ENCODE measurements around the gene METTL17. TPM values are rescaled to one million over a fixed set of nuclear protein-coding genes. Genes with fewer than 3 reads are reported as not detected.
A peak's percentile ranks its signal among the peaks of the same experiment; 100 is the strongest.

Gene METTL17
- total RNA-seq, 1 experiment from 2014 or later: 76.7 TPM

- peak; percentile 69 for TF ChIP-seq CTCF (IDR thresholded peaks at IDR 0.05; ENCODE audit: unreplicated experiment)
- H3K4me3 Mint-ChIP-seq (ENCODE audit: low read depth, unreplicated experiment): peak overlapping the region; percentile 85
Measured at GRCh38 chr14:20970983-20971704, 18.6 kb upstream of the METTL17 start.

GRCh38 chr14:20971705-20972021 is 18.1 kb upstream of the METTL17 start:
- Mint-ChIP-seq H3K36me3 (ENCODE audit: insufficient read depth, unreplicated experiment) (peaks cover 10% of the 10 kb centered on the region), H3K27me3 (ENCODE audit: unreplicated experiment) (peaks cover 28% of the 10 kb centered on the region), H3K4me1 (ENCODE audit: low read depth, unreplicated experiment) (peaks cover 17% of the 10 kb centered on the region), H3K27ac (ENCODE audit: unreplicated experiment) (peak overlapping the region; percentile 39), H3K4me3 (ENCODE audit: low read depth, unreplicated experiment) (peak overlapping the region; percentile 85), H3K9me3 (ENCODE audit: low read depth, unreplicated experiment) (no peaks in the 10 kb centered on the region)
- no TSS peak for BruUV-seq (replicated peaks)
- intact Hi-C loops (cut with micrococcal nuclease; ENCODE audit: unreplicated experiment): loop anchor here (1.0 to 5.0 kb wide), 2 partner anchors 114 to 274 kb away; no protein-coding TSS in a partner anchor
- DNase-seq: no peak
- CTCF ChIA-PET: interaction anchor here (0.6 to 3.0 kb wide), 10 partner anchors 9 to 290 kb away, joined by 3 to 33 read pairs (median 6); partner anchors contain the start of gene SLC39A2
- TF ChIP-seq CTCF (IDR thresholded peaks at IDR 0.05; ENCODE audit: unreplicated experiment): no peak

More at GRCh38 chr14:20970983-20971704, 18.6 kb upstream of the METTL17 start:
- no TSS peak for BruUV-seq (replicated peaks)
- CTCF ChIA-PET: interaction anchor here (0.5 to 3.0 kb wide), 18 partner anchors 8 to 323 kb away, joined by 3 to 33 read pairs (median 4); partner anchors contain the start of gene SLC39A2
- peaks cover 17% of the 10 kb centered on the region for H3K4me1 Mint-ChIP-seq (ENCODE audit: low read depth, unreplicated experiment)
- no peaks in the 10 kb centered on the region for H3K9me3 Mint-ChIP-seq (ENCODE audit: low read depth, unreplicated experiment)
- peaks cover 28% of the 10 kb centered on the region for H3K27me3 Mint-ChIP-seq (ENCODE audit: unreplicated experiment)
- intact Hi-C loops (cut with micrococcal nuclease; ENCODE audit: unreplicated experiment): loop anchor here (1.0 to 5.0 kb wide), 2 partner anchors 114 to 274 kb away; no protein-coding TSS in a partner anchor
- H3K36me3 Mint-ChIP-seq (ENCODE audit: insufficient read depth, unreplicated experiment): peaks cover 10% of the 10 kb centered on the region
- peak overlapping the region; percentile 39 for H3K27ac Mint-ChIP-seq (ENCODE audit: unreplicated experiment)
- DNase-seq: peak; percentile 86

- no peak overlapping the region for H3K27ac Mint-ChIP-seq (ENCODE audit: unreplicated experiment)
Measured at GRCh38 chr14:20973501-20973900, 16.3 kb upstream of the METTL17 start.

GRCh38 chr14:20976291-20976690 is 13.5 kb upstream of the METTL17 start:
- Mint-ChIP-seq H3K9me3 (ENCODE audit: low read depth, unreplicated experiment) (no peaks in the 10 kb centered on the region), H3K4me3 (ENCODE audit: low read depth, unreplicated experiment) (no peak overlapping the region), H3K27ac (ENCODE audit: unreplicated experiment) (no peak overlapping the region), H3K4me1 (ENCODE audit: low read depth, unreplicated experiment) (peaks cover 8% of the 10 kb centered on the region), H3K36me3 (ENCODE audit: insufficient read depth, unreplicated experiment) (peaks cover 3% of the 10 kb centered on the region), H3K27me3 (ENCODE audit: unreplicated experiment) (no peaks in the 10 kb centered on the region)
- no TSS peak for BruUV-seq (replicated peaks)
- CTCF ChIA-PET: no interaction called here
- intact Hi-C loops (cut with micrococcal nuclease; ENCODE audit: unreplicated experiment): no loop called here
- no peak for DNase-seq
- TF ChIP-seq CTCF (IDR thresholded peaks at IDR 0.05; ENCODE audit: unreplicated experiment): no peak

More at GRCh38 chr14:20973501-20973900, 16.3 kb upstream of the METTL17 start:
- no peak for TF ChIP-seq CTCF (IDR thresholded peaks at IDR 0.05; ENCODE audit: unreplicated experiment)
- no peaks in the 10 kb centered on the region for H3K9me3 Mint-ChIP-seq (ENCODE audit: low read depth, unreplicated experiment)
- H3K4me3 Mint-ChIP-seq (ENCODE audit: low read depth, unreplicated experiment): no peak overlapping the region
- CTCF ChIA-PET: interaction anchor here (3.0 kb wide), 1 partner anchor 10 kb away, joined by 8 read pairs; no protein-coding TSS in a partner anchor
- no TSS peak for BruUV-seq (replicated peaks)
- H3K27me3 Mint-ChIP-seq (ENCODE audit: unreplicated experiment): peaks cover 11% of the 10 kb centered on the region
- H3K4me1 Mint-ChIP-seq (ENCODE audit: low read depth, unreplicated experiment): peaks cover 17% of the 10 kb centered on the region
- intact Hi-C loops (cut with micrococcal nuclease; ENCODE audit: unreplicated experiment): loop anchor here (5.0 kb wide), 1 partner anchor 276 kb away; no protein-coding TSS in a partner anchor
- DNase-seq: no peak
- peaks cover 10% of the 10 kb centered on the region for H3K36me3 Mint-ChIP-seq (ENCODE audit: insufficient read depth, unreplicated experiment)

Data from Calu3 (cell line).